Smooth muscle cell (in vitro differentiated cells): ENCODE data around the gene WDR27. TPM values are rescaled to one million over a fixed set of nuclear protein-coding genes. Genes with fewer than 3 reads are reported as not detected.

Source experiments
- DNase-seq: peaks from one replicate; lab custom pipeline; 2025; ENCODE audit not compliant: unreplicated experiment; lab: John Stamatoyannopoulos, UW
- H2AFZ ChIP-seq: fragments of 200-600 bp; sonication (generic); 2 replicates; pipeline ENCODE4 v1.6.0; 2016; ENCODE audit warnings: antibody characterized with exemption, low read depth, mild to moderate bottlenecking
- H3F3A ChIP-seq: fragments of 200-600 bp; sonication (generic); 2 replicates; pipeline ENCODE4 v1.6.0; 2017; ENCODE audit warnings: antibody characterized with exemption, low read depth
- H3K27ac ChIP-seq: fragments of 200-600 bp; sonication (generic); 2 replicates; pipeline ENCODE4 v1.5.1; 2016; ENCODE audit warnings: low read depth, mild to moderate bottlenecking
- H3K27me3 ChIP-seq: fragments of 200-600 bp; sonication (generic); 2 replicates; pipeline ENCODE4 v1.6.1; 2016; ENCODE audit warnings: low read depth, mild to moderate bottlenecking
- H3K36me3 ChIP-seq: fragments of 200-600 bp; sonication (generic); 2 replicates; pipeline ENCODE4 v1.5.1; 2016; ENCODE audit warnings: low read depth
- H3K4me1 ChIP-seq: fragments of 200-600 bp; sonication (generic); 2 replicates; pipeline ENCODE4 v1.5.1; 2016; ENCODE audit warnings: low read depth
- H3K4me2 ChIP-seq: fragments of 200-600 bp; sonication (generic); 2 replicates; pipeline ENCODE4 v1.6.0; 2016; ENCODE audit warnings: mild to moderate bottlenecking
- H3K4me3 ChIP-seq: fragments of 200-600 bp; sonication (generic); 2 replicates; pipeline ENCODE4 v1.5.1; 2016; ENCODE audit warnings: mild to moderate bottlenecking
- H3K79me2 ChIP-seq: fragments of 200-600 bp; sonication (generic); 2 replicates; pipeline ENCODE4 v1.6.0; 2016; ENCODE audit warnings: low read depth, mild to moderate bottlenecking
- H3K9ac ChIP-seq: fragments of 200-600 bp; sonication (generic); 2 replicates; pipeline ENCODE4 v1.6.0; 2016; ENCODE audit warnings: low read depth
- H3K9me3 ChIP-seq: fragments of 200-600 bp; sonication (generic); replicated peaks from 2 replicates; pipeline ENCODE4 v1.5.1; 2016; ENCODE audit warnings: low read depth
- H4K20me1 ChIP-seq: fragments of 200-600 bp; sonication (generic); 2 replicates; pipeline ENCODE4 v1.6.0; 2016; ENCODE audit warnings: low read depth
- WGBS: methylation state at CpG from one replicate; pipeline ENCODE4 v1.1.7; 2016; ENCODE audit warnings: low lambda C conversion rate; 5-methylcytosine and 5-hydroxymethylcytosine counted together
- polyA plus RNA-seq: library from polyadenylated mRNA; unstranded; fragments of >200 nt; fragmentation: Nextera tagmentation; extraction: Ambion mirVana; gene quantifications from 2 replicates; pipeline ENCODE4 v1.2.1, GENCODE V29; 2016
- total RNA-seq: library from RNA; depleted of rRNA; stranded (reverse); fragments of >200 nt; gene quantifications from 2 replicates; pipeline ENCODE4 v1.2.3, GENCODE V29; 2014
- TF ChIP-seq, protein P1 (sequence below): fragments of 200-600 bp; sonication (generic); IDR thresholded peaks from 2 replicates; pipeline ENCODE4 v1.5.1; 2017; ENCODE audit warnings: borderline replicate concordance, mild to moderate bottlenecking, antibody characterized with exemption; ENCODE audit not compliant: insufficient read depth, poor library complexity, severe bottlenecking

Gene WDR27
- total and polyA plus RNA-seq, 2 experiments from 2014 or later: 26.0 to 47.0 TPM

GRCh38 chr6:169653691-169654090 lies 48.1 kb downstream of the WDR27 start:
- no peaks in the 10 kb centered on the region for H3K27me3 ChIP-seq
- H3K9me3 ChIP-seq: no peaks in the 10 kb centered on the region
- TF ChIP-seq, protein P1, sequence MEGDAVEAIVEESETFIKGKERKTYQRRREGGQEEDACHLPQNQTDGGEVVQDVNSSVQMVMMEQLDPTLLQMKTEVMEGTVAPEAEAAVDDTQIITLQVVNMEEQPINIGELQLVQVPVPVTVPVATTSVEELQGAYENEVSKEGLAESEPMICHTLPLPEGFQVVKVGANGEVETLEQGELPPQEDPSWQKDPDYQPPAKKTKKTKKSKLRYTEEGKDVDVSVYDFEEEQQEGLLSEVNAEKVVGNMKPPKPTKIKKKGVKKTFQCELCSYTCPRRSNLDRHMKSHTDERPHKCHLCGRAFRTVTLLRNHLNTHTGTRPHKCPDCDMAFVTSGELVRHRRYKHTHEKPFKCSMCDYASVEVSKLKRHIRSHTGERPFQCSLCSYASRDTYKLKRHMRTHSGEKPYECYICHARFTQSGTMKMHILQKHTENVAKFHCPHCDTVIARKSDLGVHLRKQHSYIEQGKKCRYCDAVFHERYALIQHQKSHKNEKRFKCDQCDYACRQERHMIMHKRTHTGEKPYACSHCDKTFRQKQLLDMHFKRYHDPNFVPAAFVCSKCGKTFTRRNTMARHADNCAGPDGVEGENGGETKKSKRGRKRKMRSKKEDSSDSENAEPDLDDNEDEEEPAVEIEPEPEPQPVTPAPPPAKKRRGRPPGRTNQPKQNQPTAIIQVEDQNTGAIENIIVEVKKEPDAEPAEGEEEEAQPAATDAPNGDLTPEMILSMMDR: no peak
- DNase-seq: no peak
- no peaks in the 10 kb centered on the region for H3K79me2 ChIP-seq
- no peaks in the 10 kb centered on the region for H4K20me1 ChIP-seq
- no peak overlapping the region for H3K4me3 ChIP-seq
- H3K36me3 ChIP-seq: no peaks in the 10 kb centered on the region
- 98% methylated on average over 6 of the region's 6 CpGs for WGBS
- no peaks in the 10 kb centered on the region for H3K4me1 ChIP-seq
- no peak overlapping the region for H2AFZ ChIP-seq
- no peak overlapping the region for H3K27ac ChIP-seq
- no peak overlapping the region for H3K4me2 ChIP-seq
- no peak overlapping the region for H3K9ac ChIP-seq
- H3F3A ChIP-seq: no peaks in the 10 kb centered on the region

DNA sequence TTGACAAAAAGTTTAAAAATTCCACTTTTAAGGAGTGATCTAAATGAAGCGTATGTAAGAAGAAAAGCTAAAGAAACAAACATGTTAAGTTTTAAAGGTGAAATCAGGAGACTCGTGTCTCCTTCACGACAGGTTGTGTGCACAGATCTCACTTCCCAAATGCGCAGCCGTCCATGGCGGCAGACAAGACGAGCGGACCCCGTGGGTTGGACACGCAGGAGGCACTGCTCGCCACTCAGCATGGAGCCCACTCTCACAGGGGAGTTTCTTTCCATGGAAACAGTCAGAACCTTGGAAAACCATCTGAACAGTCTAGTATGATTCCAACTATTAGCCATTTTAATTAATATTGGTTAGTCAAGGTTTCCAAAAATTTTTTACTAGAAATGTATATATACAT lies 48.9 kb downstream of the WDR27 start:
- Histone ChIP-seq H3K36me3 (no peaks in the 10 kb centered on the region), H2AFZ (no peak overlapping the region), H3K4me1 (no peaks in the 10 kb centered on the region), H3F3A (no peaks in the 10 kb centered on the region), H3K4me3 (no peak overlapping the region), H3K9me3 (no peaks in the 10 kb centered on the region), H3K27ac (no peak overlapping the region), H4K20me1 (no peaks in the 10 kb centered on the region), H3K4me2 (no peak overlapping the region), H3K27me3 (no peaks in the 10 kb centered on the region), H3K9ac (no peak overlapping the region), H3K79me2 (no peaks in the 10 kb centered on the region)
- no peak for DNase-seq
- TF ChIP-seq, protein P1: no peak
- 97% methylated on average over 11 of the region's 11 CpGs for WGBS

DNA sequence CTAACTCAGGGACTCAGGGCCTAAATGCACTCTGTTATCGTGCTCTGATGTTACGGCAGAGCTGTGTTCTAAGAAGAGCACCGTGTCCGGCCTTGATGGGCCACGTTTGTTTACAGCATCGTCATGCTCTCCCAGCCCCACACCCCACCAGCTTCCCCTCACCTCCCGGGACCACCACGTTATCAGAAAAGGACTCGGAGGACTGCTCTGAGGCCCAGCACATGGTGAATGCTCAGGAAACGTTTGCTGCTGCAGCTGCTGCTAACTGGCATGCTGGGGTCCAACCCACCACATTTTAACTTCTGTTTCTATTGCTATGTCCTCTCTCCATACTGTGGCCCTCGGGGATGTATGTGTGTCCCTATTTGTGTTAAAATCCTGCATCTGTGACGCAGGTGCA lies 50.3 kb downstream of the WDR27 start:
- Histone ChIP-seq H3K27me3 (no peaks in the 10 kb centered on the region), H3K4me3 (no peak overlapping the region), H2AFZ (no peak overlapping the region), H3K9me3 (no peaks in the 10 kb centered on the region), H3F3A (no peaks in the 10 kb centered on the region), H3K9ac (no peak overlapping the region), H4K20me1 (no peaks in the 10 kb centered on the region), H3K27ac (no peak overlapping the region), H3K79me2 (no peaks in the 10 kb centered on the region), H3K4me2 (no peak overlapping the region), H3K36me3 (no peaks in the 10 kb centered on the region), H3K4me1 (no peaks in the 10 kb centered on the region)
- TF ChIP-seq, protein P1: no peak
- DNase-seq: no peak
- 93% methylated on average over 12 of the region's 12 CpGs for WGBS

GRCh38 chr6:169650959-169651292 lies 50.9 kb downstream of the WDR27 start:
- Histone ChIP-seq H3K79me2 (no peaks in the 10 kb centered on the region), H3K36me3 (no peaks in the 10 kb centered on the region), H3K4me3 (no peak overlapping the region), H3K27me3 (no peaks in the 10 kb centered on the region), H3F3A (no peaks in the 10 kb centered on the region), H2AFZ (no peak overlapping the region), H3K27ac (no peak overlapping the region), H3K4me2 (no peak overlapping the region), H3K9ac (no peak overlapping the region), H4K20me1 (no peaks in the 10 kb centered on the region), H3K4me1 (no peaks in the 10 kb centered on the region), H3K9me3 (no peaks in the 10 kb centered on the region)
- DNase-seq: no peak
- TF ChIP-seq, protein P1: no peak
- 88% methylated on average over 6 of the region's 6 CpGs for WGBS
